HEK293T (cell line): ENCODE data around the gene CARS2.

Experiments
- CTCF ChIA-PET: fragments of 350-600 bp; formaldehyde crosslinking; extraction: SDS; loops from one replicate; lab custom pipeline; 2021; ENCODE audit warnings: antibody characterized with exemption, inconsistent platforms; lab: Yijun Ruan, JAX
- POLR2A ChIA-PET: fragments of 350-600 bp; formaldehyde crosslinking; extraction: SDS; loops from one replicate; lab custom pipeline; 2020; ENCODE audit warnings: antibody characterized with exemption, inconsistent platforms; lab: Yijun Ruan, JAX
- DNase-seq: peaks from one replicate; pipeline ENCODE4 v3.0.0; 2012; ENCODE audit warnings: mixed read lengths; ENCODE audit errors: extremely low spot score
- ARNT ChIP-seq: fragments of 450-650 bp; IDR thresholded peaks from 2 replicates; pipeline ENCODE4 v1.6.1; 2017; ENCODE audit warnings: mild to moderate bottlenecking
- BHLHE40 ChIP-seq: fragments of 450-650 bp; IDR thresholded peaks from 2 replicates; pipeline ENCODE4 v1.6.1; 2016; ENCODE audit warnings: mild to moderate bottlenecking, moderate library complexity, borderline replicate concordance
- CTBP1 ChIP-seq: fragments of 450-650 bp; IDR thresholded peaks from 2 replicates; pipeline ENCODE4 v1.6.1; 2016; ENCODE audit warnings: borderline replicate concordance
- ELF4 ChIP-seq: fragments of 450-650 bp; IDR thresholded peaks from 2 replicates; pipeline ENCODE4 v1.6.1; 2017; ENCODE audit warnings: antibody characterized with exemption
- FOXA1 ChIP-seq: fragments of 450-650 bp; IDR thresholded peaks from 2 replicates; pipeline ENCODE4 v1.6.1; 2016; ENCODE audit warnings: mild to moderate bottlenecking
- FOXK2 ChIP-seq: fragments of 450-650 bp; IDR thresholded peaks from 2 replicates; pipeline ENCODE4 v1.6.1; 2016; ENCODE audit warnings: mild to moderate bottlenecking
- FOXM1 ChIP-seq: fragments of 450-650 bp; IDR thresholded peaks from 2 replicates; pipeline ENCODE4 v1.6.1; 2017; ENCODE audit warnings: mild to moderate bottlenecking, borderline replicate concordance
- HDGF ChIP-seq: fragments of 450-650 bp; IDR thresholded peaks from 2 replicates; pipeline ENCODE4 v1.6.1; 2017; ENCODE audit warnings: antibody characterized with exemption, borderline replicate concordance
- L3MBTL2 ChIP-seq: fragments of 450-650 bp; conservative IDR thresholded peaks from 2 replicates; pipeline ENCODE4 v1.6.1; 2016; ENCODE audit warnings: mild to moderate bottlenecking
- LEF1 ChIP-seq: fragments of 450-650 bp; IDR thresholded peaks from 2 replicates; pipeline ENCODE4 v1.6.1; 2017; ENCODE audit warnings: mild to moderate bottlenecking, borderline replicate concordance
- NFRKB ChIP-seq: fragments of 450-650 bp; IDR thresholded peaks from 2 replicates; pipeline ENCODE4 v1.6.1; 2016; ENCODE audit warnings: mild to moderate bottlenecking, moderate library complexity
- PKNOX1 ChIP-seq: fragments of 450-650 bp; IDR thresholded peaks from 2 replicates; pipeline ENCODE4 v1.6.1; 2016
- SP1 ChIP-seq: fragments of 450-650 bp; IDR thresholded peaks from 2 replicates; pipeline ENCODE4 v1.6.1; 2017
- SUZ12 ChIP-seq: fragments of 450-650 bp; IDR thresholded peaks from 2 replicates; pipeline ENCODE4 v1.6.1; 2016; ENCODE audit warnings: mild to moderate bottlenecking
- TARDBP ChIP-seq: fragments of 450-650 bp; IDR thresholded peaks from 2 replicates; pipeline ENCODE4 v1.6.1; 2016
- ZNF384 ChIP-seq: fragments of 450-650 bp; IDR thresholded peaks from 2 replicates; pipeline ENCODE4 v1.6.1; 2016

CARS2 gene

GRCh38 chr13:110669036-110669435, 36.9 kb downstream of the CARS2 start:
- CTCF ChIA-PET: no interaction called here
- DNase-seq: no peak
- TF ChIP-seq ZNF384 (no peak), FOXA1 (no peak), ARNT (no peak), CTBP1 (no peak)
- POLR2A ChIA-PET: no interaction called here

GRCh38 chr13:110666255-110666533, 39.7 kb downstream of the CARS2 start:
- CTCF ChIA-PET: no interaction called here
- POLR2A ChIA-PET: no interaction called here

GRCh38 chr13:110665491-110666254, 40.2 kb downstream of the CARS2 start:
- CTCF ChIA-PET: no interaction called here
- DNase-seq: no peak
- POLR2A ChIA-PET: no interaction called here
- TF ChIP-seq BHLHE40: no peak
- TF ChIP-seq FOXM1: no peak
- TF ChIP-seq FOXA1: no peak
- TF ChIP-seq ELF4: no peak
- no peak for TF ChIP-seq PKNOX1
- no peak for TF ChIP-seq CTBP1
- no peak for TF ChIP-seq SP1
- no peak for TF ChIP-seq ZNF384
- TF ChIP-seq HDGF: no peak
- no peak for TF ChIP-seq LEF1
- no peak for TF ChIP-seq ARNT
- no peak for TF ChIP-seq TARDBP

More at GRCh38 chr13:110666255-110666533, 39.7 kb downstream of the CARS2 start:
- no peak for TF ChIP-seq ARNT
- no peak for TF ChIP-seq L3MBTL2
- TF ChIP-seq HDGF: no peak
- no peak for TF ChIP-seq LEF1
- no peak for TF ChIP-seq FOXK2
- TF ChIP-seq CTBP1: no peak
- no peak for TF ChIP-seq SP1
- TF ChIP-seq FOXA1: no peak
- TF ChIP-seq FOXM1: no peak
- no peak for TF ChIP-seq ELF4
- no peak for TF ChIP-seq BHLHE40
- no peak for TF ChIP-seq ZNF384
- TF ChIP-seq PKNOX1: no peak
- no peak for TF ChIP-seq TARDBP
- TF ChIP-seq SUZ12: no peak
- no peak for DNase-seq

GRCh38 chr13:110664673-110665072, 41.2 kb downstream of the CARS2 start:
- POLR2A ChIA-PET: no interaction called here
- TF ChIP-seq ZNF384: no peak
- no peak for TF ChIP-seq FOXM1
- no peak for TF ChIP-seq CTBP1
- TF ChIP-seq NFRKB: no peak
- CTCF ChIA-PET: no interaction called here

GRCh38 chr13:110664041-110664440, 41.9 kb downstream of the CARS2 start:
- CTCF ChIA-PET: no interaction called here
- DNase-seq: no peak
- POLR2A ChIA-PET: no interaction called here
- TF ChIP-seq BHLHE40 (no peak), TARDBP (no peak), FOXA1 (no peak), L3MBTL2 (no peak), HDGF (no peak), FOXM1 (no peak), SP1 (no peak), ZNF384 (no peak), NFRKB (no peak), CTBP1 (no peak), SUZ12 (no peak), LEF1 (no peak), FOXK2 (no peak), ELF4 (no peak), PKNOX1 (no peak), ARNT (no peak)

More at GRCh38 chr13:110664673-110665072, 41.2 kb downstream of the CARS2 start:
- DNase-seq: no peak

GRCh38 chr13:110663491-110663890, 42.4 kb downstream of the CARS2 start:
- ChIA-PET CTCF (no interaction called here), POLR2A (no interaction called here)
- no peak for DNase-seq
- TF ChIP-seq PKNOX1: no peak
- no peak for TF ChIP-seq FOXM1
- no peak for TF ChIP-seq FOXA1
- TF ChIP-seq CTBP1: no peak
- TF ChIP-seq HDGF: no peak
- no peak for TF ChIP-seq SP1
- TF ChIP-seq ARNT: no peak
- no peak for TF ChIP-seq L3MBTL2
- no peak for TF ChIP-seq LEF1
- TF ChIP-seq ZNF384: no peak
- no peak for TF ChIP-seq FOXK2
- TF ChIP-seq TARDBP: no peak
- no peak for TF ChIP-seq BHLHE40
- no peak for TF ChIP-seq ELF4
- no peak for TF ChIP-seq SUZ12
